A549 (cell line): ENCODE results near the gene RPTOR. TPM values are rescaled to one million over a fixed set of nuclear protein-coding genes. Genes with fewer than 3 reads are reported as not detected.

Experiments
- ATAC-seq, 2 experiments: fragments of 200-7000 bp in 1 of 2; fragments of >200 bp in 1 of 2; cut with Nextera tagmentation in 1 of 2; cut with Tn5 transposase in 1 of 2; 3 replicates each; pipeline versions ENCODE4 v1.8.0 to v1.9.1; 2018 to 2020; ENCODE audit warnings: mild to moderate bottlenecking in 1 of 2, moderate library complexity in 1 of 2
- CTCF ChIA-PET: fragments of 300-600 bp; sonication (Branson Sonifier 250); formaldehyde crosslinking; extraction: SDS; loops from one replicate; lab custom pipeline; 2021; ENCODE audit warnings: antibody characterized with exemption, inconsistent platforms; lab: Yijun Ruan, JAX
- POLR2A ChIA-PET: fragments of 350-600 bp; formaldehyde crosslinking; extraction: SDS; loops from one replicate; lab custom pipeline; 2021; ENCODE audit warnings: antibody characterized with exemption, inconsistent platforms; lab: Yijun Ruan, JAX
- DNase-seq, 2 experiments: peaks; one replicate each; pipeline versions ENCODE4 v3.0.0 to v3.0.0-alpha.2; 2011 to 2016; ENCODE audit warnings: low read depth in 1 of 2, low spot score in 1 of 2
- FAIRE-seq: peaks from 2 replicates; lab custom pipeline; 2011; peaks lifted over from hg19 to GRCh38; lab: Jason Lieb, UNC
- H3K27ac ChIP-seq, 2 experiments: fragments of >200 bp; sonication (Bioruptor Twin); formaldehyde crosslinking; 3 replicates each; pipeline ENCODE4 v1.5.1; 2016 to 2017
- H3K4me1 ChIP-seq: fragments of >200 bp; sonication (Bioruptor Twin); formaldehyde crosslinking; 3 replicates; pipeline ENCODE4 v1.6.1; 2016
- H3K4me2 ChIP-seq: fragments of >200 bp; sonication (Bioruptor Twin); formaldehyde crosslinking; 3 replicates; pipeline ENCODE4 v1.6.1; 2016
- H3K4me3 ChIP-seq: fragments of >200 bp; sonication (Bioruptor Twin); formaldehyde crosslinking; 3 replicates; pipeline ENCODE4 v1.5.1; 2016
- H3K9me3 ChIP-seq: fragments of >200 bp; sonication (Bioruptor Twin); formaldehyde crosslinking; 3 replicates; pipeline ENCODE4 v1.6.1; 2016
- ATOH8 ChIP-seq: fragments of 250-450 bp; sonication (Bioruptor Pico); IDR thresholded peaks from 2 replicates; pipeline ENCODE4 v1.5.0; 2020; ENCODE audit warnings: low read depth, mild to moderate bottlenecking, moderate library complexity
- CBX2 ChIP-seq: fragments of 200-600 bp; sonication (generic); IDR thresholded peaks from 2 replicates; pipeline ENCODE4 v1.6.1; 2016; ENCODE audit warnings: low read depth, mild to moderate bottlenecking, borderline replicate concordance
- EHMT2 ChIP-seq: fragments of 200-600 bp; sonication (generic); IDR thresholded peaks from 2 replicates; pipeline ENCODE4 v1.6.1; 2016; ENCODE audit warnings: antibody characterized with exemption, low read depth, mild to moderate bottlenecking, moderate library complexity
- ESRRA ChIP-seq: fragments of 150-350 bp; IDR thresholded peaks from 2 replicates; pipeline ENCODE4 v1.6.1; 2014; ENCODE audit warnings: mild to moderate bottlenecking, low read length, borderline replicate concordance
- FOSB ChIP-seq: fragments of 250-450 bp; sonication (Bioruptor Pico); IDR thresholded peaks from 2 replicates; pipeline ENCODE4 v1.5.0; 2020; ENCODE audit warnings: mild to moderate bottlenecking, moderate library complexity
- FOSL2 ChIP-seq, 2 experiments: fragments of 450-650 bp in 1 of 2; fragments of >200 bp in 1 of 2; sonication (Bioruptor Twin) in 1 of 2; formaldehyde crosslinking; IDR thresholded peaks; 2 replicates each; pipeline versions ENCODE4 v1.5.0 to v1.6.1; 2016 to 2020; ENCODE audit warnings: mild to moderate bottlenecking in 1 of 2, moderate library complexity in 1 of 2
- GATA3 ChIP-seq: IDR thresholded peaks from 2 replicates; pipeline ENCODE4 v1.6.1; 2012; ENCODE audit warnings: borderline replicate concordance
- HDAC2 ChIP-seq: fragments of 200-600 bp; sonication (generic); IDR thresholded peaks from 2 replicates; pipeline ENCODE4 v1.6.1; 2016
- HES2 ChIP-seq: fragments of >200 bp; sonication (Bioruptor Twin); formaldehyde crosslinking; IDR thresholded peaks from 2 replicates; pipeline ENCODE4 v1.6.1; 2016
- HEYL ChIP-seq: fragments of 250-450 bp; sonication (Bioruptor Pico); IDR thresholded peaks from 2 replicates; pipeline ENCODE4 v1.8.0; 2021; ENCODE audit warnings: mild to moderate bottlenecking, moderate library complexity
- HMGXB4 ChIP-seq: fragments of 250-450 bp; sonication (Bioruptor Pico); IDR thresholded peaks from 2 replicates; pipeline ENCODE4 v1.5.0; 2021; ENCODE audit warnings: mild to moderate bottlenecking, moderate library complexity, borderline replicate concordance
- HOXB13 ChIP-seq: fragments of 250-450 bp; sonication (Bioruptor Pico); IDR thresholded peaks from 2 replicates; pipeline ENCODE4 v1.5.0; 2020; ENCODE audit warnings: low read depth, mild to moderate bottlenecking, moderate library complexity
- HOXB5 ChIP-seq: fragments of 250-450 bp; sonication (Bioruptor Pico); IDR thresholded peaks from 2 replicates; pipeline ENCODE4 v1.5.0; 2020; ENCODE audit warnings: mild to moderate bottlenecking, moderate library complexity
- JUN ChIP-seq, 2 experiments: fragments of >200 bp; sonication (Bioruptor Twin); formaldehyde crosslinking; IDR thresholded peaks; 2 replicates in 1 of 2; 3 replicates in 1 of 2; pipeline ENCODE4 v1.6.1; 2016 to 2017
- JUNB ChIP-seq: fragments of >200 bp; sonication (Bioruptor Twin); formaldehyde crosslinking; IDR thresholded peaks from 2 replicates; pipeline ENCODE4 v1.6.1; 2016
- KDM1A ChIP-seq: fragments of 200-600 bp; sonication (generic); IDR thresholded peaks from 2 replicates; pipeline ENCODE4 v1.6.1; 2016; ENCODE audit warnings: low read depth, mild to moderate bottlenecking
- KDM5A ChIP-seq: fragments of 200-600 bp; sonication (generic); IDR thresholded peaks from 2 replicates; pipeline ENCODE4 v1.6.1; 2016; ENCODE audit warnings: antibody characterized with exemption, mild to moderate bottlenecking
- MAX ChIP-seq: IDR thresholded peaks from 2 replicates; pipeline ENCODE4 v1.6.1; 2012
- MAZ ChIP-seq: fragments of 150-350 bp; IDR thresholded peaks from 2 replicates; pipeline ENCODE4 v1.6.1; 2014; ENCODE audit warnings: antibody characterized with exemption, low read depth, low read length, borderline replicate concordance
- MYC ChIP-seq: IDR thresholded peaks from 2 replicates; pipeline ENCODE4 v1.6.1; 2012; ENCODE audit warnings: mild to moderate bottlenecking, inconsistent platforms, low read length, improper control_type of control experiment, borderline replicate concordance
- NFE2L2 ChIP-seq: fragments of 150-350 bp; conservative IDR thresholded peaks from 2 replicates; pipeline ENCODE4 v1.6.1; 2014; ENCODE audit warnings: low read length
- NPAS2 ChIP-seq: fragments of 250-450 bp; sonication (Bioruptor Pico); IDR thresholded peaks from 2 replicates; pipeline ENCODE4 v1.8.0; 2022; ENCODE audit warnings: mild to moderate bottlenecking, moderate library complexity, borderline replicate concordance
- NR3C1 ChIP-seq: fragments of >200 bp; sonication (Bioruptor Twin); formaldehyde crosslinking; IDR thresholded peaks from 3 replicates; pipeline ENCODE4 v1.6.1; 2017
- PBX3 ChIP-seq: IDR thresholded peaks from 2 replicates; pipeline ENCODE4 v1.6.1; 2012
- PHF8 ChIP-seq: fragments of 200-600 bp; sonication (generic); IDR thresholded peaks from 2 replicates; pipeline ENCODE4 v1.6.1; 2016; ENCODE audit warnings: low read depth, mild to moderate bottlenecking, antibody characterized with exemption, moderate library complexity, borderline replicate concordance
- POLR2A ChIP-seq: IDR thresholded peaks from 2 replicates; pipeline ENCODE4 v1.6.1; 2012; ENCODE audit warnings: mild to moderate bottlenecking, low read length
- POLR2AphosphoS2 ChIP-seq: conservative IDR thresholded peaks from 2 replicates; pipeline ENCODE4 v1.6.1; 2012; ENCODE audit warnings: low read length, improper control_type of control experiment, inconsistent platforms
- RARB ChIP-seq: fragments of 250-450 bp; sonication (Bioruptor Pico); IDR thresholded peaks from 2 replicates; pipeline ENCODE4 v1.8.0; 2021; ENCODE audit warnings: mild to moderate bottlenecking, moderate library complexity
- RFX5 ChIP-seq: fragments of 450-650 bp; IDR thresholded peaks from 2 replicates; pipeline ENCODE4 v1.7.1; 2014; ENCODE audit warnings: antibody characterized with exemption, mild to moderate bottlenecking, moderate library complexity
- SMC3 ChIP-seq: fragments of >200 bp; sonication (Bioruptor Twin); formaldehyde crosslinking; IDR thresholded peaks from 3 replicates; pipeline ENCODE4 v1.6.1; 2018; ENCODE audit warnings: inconsistent platforms
- SREBF2 ChIP-seq: fragments of 450-650 bp; IDR thresholded peaks from 2 replicates; pipeline ENCODE4 v1.6.1; 2014; ENCODE audit warnings: mild to moderate bottlenecking, moderate library complexity
- ZC3H11A ChIP-seq: fragments of 450-650 bp; IDR thresholded peaks from 2 replicates; pipeline ENCODE4 v1.6.1; 2014; ENCODE audit warnings: antibody characterized with exemption, mild to moderate bottlenecking
- WGBS: methylation state at CpG from one replicate; pipeline ENCODE4 v1.1.6; 2017; ENCODE audit errors: missing lambda C conversion rate; 5-methylcytosine and 5-hydroxymethylcytosine counted together
- polyA plus RNA-seq, 4 experiments: library from polyadenylated mRNA; depleted of rRNA in 3 of 4; stranded (reverse); fragments of >200 nt; fragmentation: RNase III in 1 of 4; extraction: RNeasy Plus Mini Kit Qiagen cat#74134 plus additional on column Dnase treatment in 1 of 4; gene quantifications; 2 replicates in 3 of 4; 3 replicates in 1 of 4; pipeline ENCODE4 v1.2.3, GENCODE V29; 2011 to 2017

The RPTOR gene
- polyA plus RNA-seq, 2 of the 4 experiments (the other 2 are of a cell fraction): 10.8 to 27.1 TPM

- ChIA-PET CTCF (interaction anchor here (1.3 to 1.5 kb wide), 2 partner anchors 19 to 33 kb away, joined by 3 read pairs; no protein-coding TSS in a partner anchor), POLR2A (no interaction called here)
- TF ChIP-seq PHF8 (no peak), JUNB (no peak), ZC3H11A (no peak), KDM5A (no peak), HOXB5 (no peak), SREBF2 (no peak), MAX (no peak), POLR2AphosphoS2 (no peak), HOXB13 (CRISPR knock-in tag) (no peak), NR3C1 (no peak), SMC3 (no peak), NFE2L2 (no peak), PBX3 (no peak), ATOH8 (no peak), RFX5 (no peak), HDAC2 (no peak), POLR2A (no peak), KDM1A (no peak), MAZ (no peak)
- FAIRE-seq (no peak), ATAC-seq (no peak), DNase-seq (no peak)
- H3K27ac ChIP-seq: peak overlapping the region; percentile 79 to 89; a peak in 5 of 6 replicates
- H3K4me3 ChIP-seq: no peak overlapping the region
- no peaks in the 10 kb centered on the region for H3K9me3 ChIP-seq
- WGBS: 92% methylated on average over 12 of the region's 12 CpGs
- peaks cover 59% of the 10 kb centered on the region for H3K4me1 ChIP-seq
- peak overlapping the region; percentile 86 for H3K4me2 ChIP-seq
Observed at GRCh38 chr17:80793421-80793820, 248.8 kb downstream of the RPTOR start.

GRCh38 chr17:80793851-80794267, 249.2 kb downstream of the RPTOR start:
- TF ChIP-seq ESRRA (no peak), NR3C1 (no peak), RARB (CRISPR knock-in tag) (no peak)
- ATAC-seq: no peak
- peak; percentile 80 for FAIRE-seq
- H3K9me3 ChIP-seq: no peaks in the 10 kb centered on the region
- peak overlapping the region; percentile 79 to 89; a peak in 4 of 6 replicates for H3K27ac ChIP-seq
- CTCF ChIA-PET: interaction anchor here (0.8 to 1.5 kb wide), 4 partner anchors 9 to 33 kb away, joined by 3 read pairs; no protein-coding TSS in a partner anchor
- H3K4me2 ChIP-seq: peak overlapping the region; percentile 86
- 38% methylated on average over 5 of the region's 5 CpGs for WGBS
- peaks cover 55% of the 10 kb centered on the region for H3K4me1 ChIP-seq
- DNase-seq: no peak
- POLR2A ChIA-PET: no interaction called here
- no peak overlapping the region for H3K4me3 ChIP-seq

GRCh38 chr17:80794281-80795089, 249.8 kb downstream of the RPTOR start:
- ATAC-seq: no peak
- WGBS: 92% methylated on average over 16 of the region's 16 CpGs
- H3K4me2 ChIP-seq: peak overlapping the region; percentile 86
- no peak overlapping the region for H3K4me3 ChIP-seq
- peak overlapping the region in 1 of 2 experiments; percentile 89; a peak in 2 of 6 replicates for H3K27ac ChIP-seq
- ChIA-PET CTCF (interaction anchor here (0.8 to 1.6 kb wide), 4 partner anchors 10 to 39 kb away, joined by 3 read pairs; no protein-coding TSS in a partner anchor), POLR2A (no interaction called here)
- DNase-seq: no peak
- TF ChIP-seq HMGXB4 (CRISPR knock-in tag) (no peak), FOSB (no peak), HES2 (no peak), NR3C1 (no peak), CBX2 (no peak), GATA3 (no peak), POLR2A (no peak), ESRRA (no peak), MYC (no peak), EHMT2 (no peak), FOSL2 (IDR thresholded peaks at IDR 0.05) (no peak), FOSL2 (CRISPR knock-in tag; IDR thresholded peaks at IDR 0.05) (no peak), HEYL (CRISPR knock-in tag) (no peak), NPAS2 (CRISPR knock-in tag) (no peak), HOXB5 (no peak), JUN (IDR thresholded peaks at IDR 0.05) (no peak), MAZ (no peak)
- no peaks in the 10 kb centered on the region for H3K9me3 ChIP-seq
- H3K4me1 ChIP-seq: peaks cover 49% of the 10 kb centered on the region
- no peak for FAIRE-seq
